GM19099 (cell line): ENCODE data around the gene MGST1.

Experiments used
- POLR2A ChIP-seq: IDR thresholded peaks from 3 replicates; pipeline ENCODE4 v1.6.1; 2011; ENCODE audit warnings: low read depth; ENCODE audit not compliant: insufficient read length; ENCODE audit errors: extremely low read depth

The MGST1 gene

DNA sequence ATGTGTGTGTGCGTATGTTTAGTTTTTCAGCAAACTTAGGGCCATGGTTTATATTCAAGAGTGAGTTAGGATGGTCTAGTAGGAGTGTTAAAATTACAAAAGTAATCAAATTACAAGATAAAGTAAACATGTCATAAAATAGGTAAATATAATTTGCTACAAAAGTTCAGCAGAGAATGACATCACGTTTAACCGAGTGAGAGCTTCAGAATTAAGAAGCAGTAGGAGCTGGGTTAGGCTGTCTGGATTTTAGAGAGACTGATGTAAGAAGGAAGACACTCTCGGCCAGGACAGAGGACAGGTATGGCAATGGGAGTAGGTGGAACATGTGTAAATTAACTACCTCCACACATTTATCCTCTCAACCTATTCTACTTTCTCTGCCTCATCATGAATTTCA, 11.6 kb upstream of the MGST1 start:
- no peak for TF ChIP-seq POLR2A

- no peak for TF ChIP-seq POLR2A
Measured at GRCh38 chr12:16344269-16344668, 3.2 kb upstream of the MGST1 start.

DNA sequence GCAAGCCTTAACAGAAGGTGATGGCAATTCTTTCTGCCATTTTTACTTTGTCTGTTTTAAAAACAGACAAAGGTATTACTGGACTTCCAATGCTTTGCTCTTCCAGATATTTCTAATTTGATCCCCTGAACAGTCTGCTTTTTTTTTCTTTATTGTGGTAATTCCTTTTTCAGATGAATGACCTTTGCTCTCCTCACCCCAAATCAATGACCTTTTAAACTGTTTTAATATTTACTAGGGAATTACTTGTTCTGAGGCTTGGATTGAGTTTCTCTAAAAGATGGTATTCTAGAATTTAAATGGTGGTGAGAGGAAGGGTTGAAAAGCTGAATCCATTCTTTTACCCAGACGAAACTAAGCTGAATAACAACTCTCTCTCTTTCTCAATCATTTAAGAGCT, 2.3 kb upstream of the MGST1 start:
- no peak for TF ChIP-seq POLR2A

GRCh38 chr12:16346958-16347357, 487 bp upstream of the MGST1 start:
- TF ChIP-seq POLR2A, result no peak

DNA sequence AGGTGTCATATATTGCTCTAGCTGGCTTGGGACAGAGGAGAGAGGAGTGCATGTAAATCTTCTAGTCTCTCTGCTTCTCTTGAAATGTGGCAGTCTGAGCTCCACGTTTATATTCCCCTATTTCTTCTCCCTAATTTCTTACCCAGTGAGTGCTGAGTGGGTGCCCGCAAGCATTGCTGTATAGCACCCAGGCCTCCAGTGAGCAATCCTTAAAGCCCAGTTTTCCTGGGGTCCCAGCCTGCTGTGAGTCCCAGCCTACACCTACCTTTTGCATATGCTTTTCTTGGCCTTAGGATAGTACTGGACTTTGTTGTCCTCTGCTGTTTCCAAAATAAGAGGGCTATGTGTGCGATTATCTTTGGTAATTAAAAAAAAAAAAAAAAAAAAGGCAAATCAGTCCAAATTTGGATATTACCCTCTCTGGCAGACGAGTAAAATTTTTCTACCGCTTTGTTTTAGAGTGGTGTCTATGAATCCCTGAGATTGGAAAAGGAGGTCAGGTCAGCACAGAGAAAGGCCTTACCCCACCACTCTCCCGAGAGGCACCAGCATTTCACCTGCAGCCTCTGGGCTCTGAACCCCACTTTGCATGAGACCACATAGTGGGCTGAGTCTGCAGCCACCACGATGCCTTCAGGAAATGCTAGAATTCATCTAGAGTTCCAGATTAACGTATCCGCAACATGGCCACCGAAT, 1.1 kb downstream of the MGST1 start:
- TF ChIP-seq POLR2A, result no peak

DNA sequence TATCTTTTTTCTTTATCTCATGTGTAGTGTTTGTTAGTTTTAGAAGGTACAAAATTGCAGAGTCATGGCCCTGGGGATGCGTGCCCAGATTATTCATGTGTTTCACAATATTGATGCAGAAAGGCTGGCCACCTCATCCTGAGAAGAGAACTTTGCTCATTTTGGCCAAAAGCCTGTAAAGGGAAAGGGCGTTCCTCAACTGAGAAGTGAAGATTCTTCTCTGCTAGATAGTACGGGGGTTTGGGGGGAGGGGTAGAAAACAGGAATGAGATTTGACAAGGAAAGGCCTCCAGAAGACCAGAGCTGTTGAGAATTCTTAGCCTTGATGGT, 1.7 kb downstream of the MGST1 start:
- no peak for TF ChIP-seq POLR2A

- no peak for TF ChIP-seq POLR2A
Measured at GRCh38 chr12:16350682-16351081, 3.2 kb downstream of the MGST1 start.

- no peak for TF ChIP-seq POLR2A
Measured at GRCh38 chr12:16352481-16352880, 5.0 kb downstream of the MGST1 start.

- no peak for TF ChIP-seq POLR2A
Measured at GRCh38 chr12:16358878-16359277, 11.4 kb downstream of the MGST1 start.

GRCh38 chr12:16359512-16360491, 12.4 kb downstream of the MGST1 start:
- TF ChIP-seq POLR2A, result no peak

DNA sequence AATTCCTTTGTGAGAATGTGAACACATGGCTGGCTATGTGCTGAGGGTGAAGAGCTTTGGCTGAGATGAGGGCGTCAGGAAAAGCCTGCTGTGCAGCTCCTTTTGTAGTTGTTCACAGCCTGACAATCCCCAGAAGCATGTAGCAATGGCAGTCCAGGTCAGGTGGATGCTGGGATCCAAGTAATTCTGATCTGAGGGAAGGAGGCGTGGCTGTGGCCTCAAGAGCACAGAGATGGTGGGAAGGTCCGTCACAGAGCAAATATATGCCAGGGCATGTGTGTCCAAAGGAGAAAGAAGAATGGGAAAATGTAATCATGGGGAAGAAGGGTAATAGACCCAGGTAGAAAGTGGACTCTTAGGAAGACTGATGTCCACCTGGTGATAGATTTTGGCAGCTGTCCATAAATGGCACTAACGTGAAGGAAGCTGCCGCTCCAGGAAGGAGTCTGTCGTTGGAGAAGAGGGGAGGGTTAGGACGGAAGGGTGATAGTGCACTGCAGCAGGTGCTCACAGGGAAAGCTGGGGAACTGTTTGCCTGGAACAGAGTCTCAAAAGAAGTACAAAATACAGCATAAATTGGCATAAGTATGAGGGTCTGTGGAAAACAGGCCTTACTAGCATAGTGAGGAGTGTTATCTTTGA, 13.8 kb downstream of the MGST1 start:
- TF ChIP-seq POLR2A, result no peak

DNA sequence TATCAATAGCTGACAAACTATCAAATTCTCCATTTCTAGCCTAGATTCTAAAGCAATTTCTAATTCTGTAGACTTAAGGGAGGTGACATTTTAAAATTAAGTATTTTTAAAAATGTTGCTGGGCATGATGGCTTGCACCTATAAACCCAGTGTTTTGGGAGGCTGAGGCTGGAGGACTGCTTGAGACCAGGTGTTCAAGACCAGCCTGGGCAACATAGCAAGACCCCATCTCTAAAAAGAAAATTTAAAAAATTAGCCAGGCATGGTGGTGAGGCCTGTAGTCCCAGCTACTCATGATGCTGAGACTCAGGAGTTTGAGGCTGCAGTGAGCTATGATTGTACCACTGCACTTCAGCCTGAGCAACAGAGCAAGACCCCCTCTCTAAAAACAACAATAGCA, 15.1 kb downstream of the MGST1 start:
- TF ChIP-seq POLR2A, result no peak

DNA sequence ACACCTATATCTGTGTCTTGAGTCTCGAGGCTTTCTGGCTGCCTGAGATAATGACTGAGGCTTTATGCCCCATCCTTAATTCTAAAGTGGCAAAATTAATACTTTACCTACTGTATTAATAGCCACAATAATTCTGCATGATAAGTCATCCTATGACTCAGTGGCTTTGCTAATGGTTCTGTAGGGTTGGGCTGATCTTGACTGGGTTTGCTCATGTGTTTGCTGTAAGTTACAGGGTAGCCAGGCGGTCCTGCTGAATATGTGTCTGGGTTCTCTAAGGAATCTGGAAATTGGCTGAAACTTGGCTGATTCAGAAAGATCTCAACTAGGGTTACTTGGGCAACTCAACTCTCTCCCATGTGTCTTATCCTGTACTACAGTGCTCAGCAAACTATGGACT, 21.7 kb downstream of the MGST1 start:
- no peak for TF ChIP-seq POLR2A

DNA sequence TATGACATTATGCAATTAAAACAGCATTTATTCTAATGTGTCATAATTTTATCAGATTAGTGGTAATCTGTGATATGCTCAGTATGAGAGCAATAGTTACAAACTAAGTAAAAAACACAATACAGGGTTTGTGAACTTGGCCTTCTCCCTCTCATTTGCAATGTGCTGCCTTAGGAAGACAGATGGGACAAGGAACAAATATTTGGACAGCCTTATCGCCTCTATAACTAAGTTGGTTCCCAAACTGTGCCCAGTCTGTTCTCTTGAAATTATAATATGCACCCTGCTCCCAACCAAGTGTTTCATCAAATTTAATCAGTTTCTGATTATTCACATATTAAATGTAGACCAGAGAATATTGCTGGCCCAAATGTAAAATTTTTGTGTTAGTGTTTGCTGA, 22.7 kb downstream of the MGST1 start:
- no peak for TF ChIP-seq POLR2A

DNA sequence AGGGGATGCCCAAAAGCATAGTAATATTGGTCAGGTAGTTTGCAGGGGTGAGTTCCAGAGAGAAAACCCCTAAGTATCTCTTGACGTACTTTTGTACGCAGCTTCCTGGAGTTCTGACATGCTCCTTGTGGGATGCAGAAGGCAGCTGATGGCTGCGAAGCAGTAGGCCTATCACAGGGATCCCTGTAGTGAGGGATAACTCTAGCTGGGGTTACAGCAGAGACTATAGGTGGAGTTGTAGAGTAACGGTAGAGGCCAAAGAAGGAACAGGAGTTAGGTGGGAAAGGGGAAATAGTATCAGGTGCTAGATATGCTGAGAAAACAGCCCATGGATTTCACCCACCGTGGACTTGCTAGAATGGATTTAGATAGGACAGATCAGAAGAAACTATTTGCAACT, 37.3 kb downstream of the MGST1 start:
- TF ChIP-seq POLR2A, result no peak
